SIG-M5 (cell line): Measurements from ENCODE around the gene PALMD.
A peak's percentile ranks its signal among the peaks of the same experiment; 100 is the strongest.

Source experiments
- DNase-seq: peaks from one replicate; lab custom pipeline; 2025; lab: John Stamatoyannopoulos, UW

PALMD gene

GRCh38 chr1:99697580-99697979 is 51.7 kb downstream of the PALMD start:
- no peak for DNase-seq

GRCh38 chr1:99700020-99700419 is 54.1 kb downstream of the PALMD start:
- peak; percentile 33 for DNase-seq

GRCh38 chr1:99702221-99702620 is 56.3 kb downstream of the PALMD start:
- DNase-seq, result no peak

GRCh38 chr1:99704356-99704816 is 58.5 kb downstream of the PALMD start:
- DNase-seq, result no peak

GRCh38 chr1:99705385-99705784 is 59.5 kb downstream of the PALMD start:
- DNase-seq, result no peak

- DNase-seq, result no peak
Observed at GRCh38 chr1:99707535-99708142, 61.7 kb downstream of the PALMD start.

- no peak for DNase-seq
Observed at GRCh38 chr1:99710994-99711393, 65.1 kb downstream of the PALMD start.

GRCh38 chr1:99713006-99713405 is 67.1 kb downstream of the PALMD start:
- no peak for DNase-seq

- no peak for DNase-seq
Observed at GRCh38 chr1:99717005-99717404, 71.1 kb downstream of the PALMD start.

GRCh38 chr1:99723251-99723650 is 77.3 kb downstream of the PALMD start:
- no peak for DNase-seq

GRCh38 chr1:99725996-99726395 is 80.1 kb downstream of the PALMD start:
- DNase-seq, result no peak

- no peak for DNase-seq
Observed at GRCh38 chr1:99726407-99726806, 80.5 kb downstream of the PALMD start.

GRCh38 chr1:99726818-99727217 is 80.9 kb downstream of the PALMD start:
- no peak for DNase-seq

GRCh38 chr1:99727575-99728185 is 81.8 kb downstream of the PALMD start:
- no peak for DNase-seq

GRCh38 chr1:99728494-99729235 is 82.8 kb downstream of the PALMD start:
- DNase-seq, result no peak

GRCh38 chr1:99731384-99731783 is 85.5 kb downstream of the PALMD start:
- no peak for DNase-seq

- no peak for DNase-seq
Observed at GRCh38 chr1:99735852-99736251, 89.9 kb downstream of the PALMD start.

- DNase-seq, result no peak
Observed at GRCh38 chr1:99737016-99737415, 91.1 kb downstream of the PALMD start.

GRCh38 chr1:99738858-99739465 is 93.0 kb downstream of the PALMD start:
- DNase-seq, result no peak

GRCh38 chr1:99740141-99740540 is 94.2 kb downstream of the PALMD start:
- DNase-seq, result no peak
